GM23338 (cell line): ENCODE measurements around the gene NEURL1. TPM values are rescaled to one million over a fixed set of nuclear protein-coding genes. Genes with fewer than 3 reads are reported as not detected.

ENCODE experiments used
- ATAC-seq: fragments of 200-7000 bp; cut with Tn5 transposase; 3 replicates; pipeline ENCODE4 v1.9.1; 2020
- DNase-seq: peaks from one replicate; pipeline ENCODE4 v3.0.0-alpha.2; 2015; ENCODE audit warnings: low spot score
- H2AFZ ChIP-seq: fragments of 200-600 bp; sonication (generic); 2 replicates; pipeline ENCODE4 v1.8.0; 2016; ENCODE audit warnings: antibody characterized with exemption, mild to moderate bottlenecking, moderate library complexity
- H3F3A ChIP-seq: fragments of 200-600 bp; sonication (generic); replicated peaks from 2 replicates; pipeline ENCODE4 v1.8.0; 2017; ENCODE audit warnings: antibody characterized with exemption, mixed run types, low read depth
- H3K27ac ChIP-seq: fragments of 200-600 bp; sonication (generic); 2 replicates; pipeline ENCODE4 v1.6.1; 2016; ENCODE audit warnings: low read depth
- H3K27me3 ChIP-seq: fragments of 200-600 bp; sonication (generic); 2 replicates; pipeline ENCODE4 v1.8.0; 2016; ENCODE audit warnings: mild to moderate bottlenecking, mixed run types, moderate library complexity; ENCODE audit not compliant: insufficient read depth
- H3K36me3 ChIP-seq: fragments of 200-600 bp; sonication (generic); 2 replicates; pipeline ENCODE4 v1.8.0; 2016; ENCODE audit warnings: mild to moderate bottlenecking; ENCODE audit not compliant: insufficient read depth
- H3K4me1 ChIP-seq: fragments of 200-600 bp; sonication (generic); 2 replicates; pipeline ENCODE4 v1.8.0; 2016; ENCODE audit warnings: mild to moderate bottlenecking, moderate library complexity; ENCODE audit not compliant: insufficient read depth
- H3K4me2 ChIP-seq: fragments of 200-600 bp; sonication (generic); 2 replicates; pipeline ENCODE4 v1.7.1; 2017; ENCODE audit warnings: mixed run types
- H3K4me3 ChIP-seq: fragments of 200-600 bp; sonication (generic); 2 replicates; pipeline ENCODE4 v1.6.1; 2016; ENCODE audit warnings: mixed run types
- H3K79me2 ChIP-seq: fragments of 200-600 bp; sonication (generic); replicated peaks from 2 replicates; pipeline ENCODE4 v1.8.0; 2017; ENCODE audit warnings: mild to moderate bottlenecking; ENCODE audit not compliant: insufficient read depth
- H3K9me2 ChIP-seq: fragments of 200-600 bp; sonication (generic); 2 replicates; pipeline ENCODE4 v1.8.0; 2017; ENCODE audit not compliant: insufficient read depth
- H4K20me1 ChIP-seq: fragments of 200-600 bp; sonication (generic); replicated peaks from 2 replicates; pipeline ENCODE4 v1.8.0; 2017; ENCODE audit warnings: mild to moderate bottlenecking; ENCODE audit not compliant: insufficient read depth
- H3K27ac Mint-ChIP-seq: 2 replicates; pipeline ENCODE4 v1.8.0; 2020; ENCODE audit warnings: inconsistent platforms, mild to moderate bottlenecking, moderate library complexity, mixed read lengths
- H3K27me3 Mint-ChIP-seq: 3 replicates; pipeline ENCODE4 v1.8.0; 2022; ENCODE audit warnings: low read depth, mild to moderate bottlenecking, moderate library complexity, mixed read lengths, inconsistent platforms; ENCODE audit not compliant: insufficient read depth, poor library complexity
- H3K36me3 Mint-ChIP-seq: 3 replicates; pipeline ENCODE4 v1.8.0; 2021; ENCODE audit warnings: low read depth, mild to moderate bottlenecking, inconsistent platforms, moderate library complexity, mixed read lengths
- H3K4me1 Mint-ChIP-seq: 3 replicates; pipeline ENCODE4 v1.8.0; 2020; ENCODE audit warnings: mild to moderate bottlenecking, inconsistent platforms, mixed read lengths
- H3K4me3 Mint-ChIP-seq: 3 replicates; pipeline ENCODE4 v1.8.0; 2021; ENCODE audit warnings: moderate library complexity, mild to moderate bottlenecking, inconsistent platforms, mixed read lengths
- H3K9me3 Mint-ChIP-seq: 3 replicates; pipeline ENCODE4 v1.8.0; 2020; ENCODE audit warnings: moderate library complexity, mild to moderate bottlenecking, inconsistent platforms, mixed read lengths
- CREB1 ChIP-seq: fragments of 250-450 bp; sonication (Bioruptor Pico); IDR thresholded peaks from 2 replicates; pipeline ENCODE4 v1.5.0; 2020; ENCODE audit warnings: low read depth, mild to moderate bottlenecking, moderate library complexity
- CTCF ChIP-seq, 2 experiments: fragments of 200-600 bp in 1 of 2; sonication (generic) in 1 of 2; conservative IDR thresholded peaks; 2 replicates each; pipeline versions ENCODE4 v1.5.1 to v1.6.1; 2016 to 2017; ENCODE audit warnings: antibody characterized with exemption in 2 of 2, low read depth in 2 of 2, mild to moderate bottlenecking in 2 of 2, moderate library complexity in 1 of 2
- ETS1 ChIP-seq: IDR thresholded peaks from 2 replicates; pipeline ENCODE4 v1.6.1; 2016; ENCODE audit warnings: antibody characterized with exemption
- EZH2 ChIP-seq: fragments of 200-600 bp; sonication (generic); IDR thresholded peaks from one replicate; pipeline ENCODE4 v1.8.0; 2017; ENCODE audit warnings: antibody characterized with exemption, mild to moderate bottlenecking, low read depth; ENCODE audit not compliant: unreplicated experiment
- EZH2phosphoT487 ChIP-seq: fragments of 200-600 bp; sonication (generic); IDR thresholded peaks from one replicate; pipeline ENCODE4 v1.8.1; 2018; ENCODE audit warnings: antibody characterized with exemption; ENCODE audit not compliant: unreplicated experiment
- JUNB ChIP-seq: IDR thresholded peaks from one replicate; pipeline ENCODE4 v1.6.1; 2016; ENCODE audit warnings: antibody characterized with exemption; ENCODE audit not compliant: unreplicated experiment
- NANOG ChIP-seq: IDR thresholded peaks from 2 replicates; pipeline ENCODE4 v1.6.1; 2016; ENCODE audit warnings: antibody characterized with exemption, borderline replicate concordance
- POLR2AphosphoS5 ChIP-seq: IDR thresholded peaks from 2 replicates; pipeline ENCODE4 v1.6.1; 2016; ENCODE audit warnings: antibody characterized with exemption, low read depth
- STAT1 ChIP-seq: IDR thresholded peaks from one replicate; pipeline ENCODE4 v1.6.1; 2016; ENCODE audit warnings: antibody characterized with exemption; ENCODE audit not compliant: unreplicated experiment
- ZNF114 ChIP-seq: fragments of 250-450 bp; sonication (Bioruptor Pico); IDR thresholded peaks from 2 replicates; pipeline ENCODE4 v1.5.0; 2020; ENCODE audit warnings: mild to moderate bottlenecking, moderate library complexity
- ZNF331 ChIP-seq: fragments of 250-450 bp; sonication (Bioruptor Pico); IDR thresholded peaks from 2 replicates; pipeline ENCODE4 v1.5.0; 2020; ENCODE audit warnings: low read depth, mild to moderate bottlenecking, moderate library complexity
- ZNF462 ChIP-seq: fragments of 250-450 bp; sonication (Bioruptor Pico); IDR thresholded peaks from 2 replicates; pipeline ENCODE4 v1.5.0; 2020; ENCODE audit warnings: mild to moderate bottlenecking, moderate library complexity
- polyA plus RNA-seq: library from polyadenylated mRNA; unstranded; fragments of >200 nt; fragmentation: Nextera tagmentation; extraction: Ambion mirVana; gene quantifications from 2 replicates; pipeline ENCODE4 v1.2.1, GENCODE V29; 2016
- total RNA-seq: library from RNA; depleted of rRNA; stranded (reverse); fragments of >200 nt; shearing (Covaris generic); gene quantifications from 2 replicates; pipeline ENCODE4 v1.2.3, GENCODE V29; 2014
- TF ChIP-seq, protein P1 (sequence below): IDR thresholded peaks from one replicate; pipeline ENCODE4 v1.6.1; 2018; ENCODE audit warnings: antibody characterized with exemption; ENCODE audit not compliant: unreplicated experiment

Gene NEURL1
- total and polyA plus RNA-seq, 2 experiments from 2014 or later: 0.82 to 1.1 TPM

- Histone ChIP-seq H3K4me1 (no peaks in the 10 kb centered on the region; the same call in 1 of the 2 replicates), H3K4me3 (no peak overlapping the region), H3K27ac (no peak overlapping the region), H3K79me2 (no peaks in the 10 kb centered on the region), H4K20me1 (no peaks in the 10 kb centered on the region), H3K27me3 (peaks cover 58% of the 10 kb centered on the region), H3K9me2 (no peaks in the 10 kb centered on the region), H3F3A (peaks cover 5% of the 10 kb centered on the region; the same call in 1 of the 2 replicates), H2AFZ (peak overlapping the region; percentile 94; the same call in 1 of the 2 replicates), H3K36me3 (no peaks in the 10 kb centered on the region), H3K4me2 (no peak overlapping the region)
- no peak for DNase-seq
- Mint-ChIP-seq H3K27ac (no peak overlapping the region), H3K27me3 (peaks cover 28% of the 10 kb centered on the region), H3K4me3 (no peak overlapping the region), H3K36me3 (no peaks in the 10 kb centered on the region), H3K9me3 (no peaks in the 10 kb centered on the region; the same call in 2 of the 3 replicates), H3K4me1 (peaks cover 23% of the 10 kb centered on the region; the same call in 2 of the 3 replicates)
- TF ChIP-seq EZH2phosphoT487: no peak
- TF ChIP-seq STAT1: no peak
- TF ChIP-seq JUNB: no peak
- no peak for TF ChIP-seq NANOG
- TF ChIP-seq ETS1: no peak
- no peak for TF ChIP-seq ZNF462 (CRISPR knock-in tag)
- TF ChIP-seq, protein P1, sequence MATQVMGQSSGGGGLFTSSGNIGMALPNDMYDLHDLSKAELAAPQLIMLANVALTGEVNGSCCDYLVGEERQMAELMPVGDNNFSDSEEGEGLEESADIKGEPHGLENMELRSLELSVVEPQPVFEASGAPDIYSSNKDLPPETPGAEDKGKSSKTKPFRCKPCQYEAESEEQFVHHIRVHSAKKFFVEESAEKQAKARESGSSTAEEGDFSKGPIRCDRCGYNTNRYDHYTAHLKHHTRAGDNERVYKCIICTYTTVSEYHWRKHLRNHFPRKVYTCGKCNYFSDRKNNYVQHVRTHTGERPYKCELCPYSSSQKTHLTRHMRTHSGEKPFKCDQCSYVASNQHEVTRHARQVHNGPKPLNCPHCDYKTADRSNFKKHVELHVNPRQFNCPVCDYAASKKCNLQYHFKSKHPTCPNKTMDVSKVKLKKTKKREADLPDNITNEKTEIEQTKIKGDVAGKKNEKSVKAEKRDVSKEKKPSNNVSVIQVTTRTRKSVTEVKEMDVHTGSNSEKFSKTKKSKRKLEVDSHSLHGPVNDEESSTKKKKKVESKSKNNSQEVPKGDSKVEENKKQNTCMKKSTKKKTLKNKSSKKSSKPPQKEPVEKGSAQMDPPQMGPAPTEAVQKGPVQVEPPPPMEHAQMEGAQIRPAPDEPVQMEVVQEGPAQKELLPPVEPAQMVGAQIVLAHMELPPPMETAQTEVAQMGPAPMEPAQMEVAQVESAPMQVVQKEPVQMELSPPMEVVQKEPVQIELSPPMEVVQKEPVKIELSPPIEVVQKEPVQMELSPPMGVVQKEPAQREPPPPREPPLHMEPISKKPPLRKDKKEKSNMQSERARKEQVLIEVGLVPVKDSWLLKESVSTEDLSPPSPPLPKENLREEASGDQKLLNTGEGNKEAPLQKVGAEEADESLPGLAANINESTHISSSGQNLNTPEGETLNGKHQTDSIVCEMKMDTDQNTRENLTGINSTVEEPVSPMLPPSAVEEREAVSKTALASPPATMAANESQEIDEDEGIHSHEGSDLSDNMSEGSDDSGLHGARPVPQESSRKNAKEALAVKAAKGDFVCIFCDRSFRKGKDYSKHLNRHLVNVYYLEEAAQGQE: no peak
- no peak for TF ChIP-seq EZH2
- TF ChIP-seq CREB1 (CRISPR knock-in tag): no peak
- TF ChIP-seq ZNF331 (CRISPR knock-in tag): no peak
- no peak for TF ChIP-seq ZNF114 (CRISPR knock-in tag)
- no peak for TF ChIP-seq POLR2AphosphoS5
- TF ChIP-seq CTCF (conservative IDR thresholded peaks at IDR 0.05; ENCODE audit: low read depth in 2 of 2): no peak
- no peak for ATAC-seq
Measured at GRCh38 chr10:103495321-103495720, 1.8 kb downstream of the NEURL1 start.
